Measurements from ENCODE around the gene UPP1. TPM values are rescaled to one million over a fixed set of nuclear protein-coding genes. Genes with fewer than 3 reads are reported as not detected.

UPP1 gene
- total and polyA plus RNA-seq, 10 of the 15 experiments (the other 5 are each of a cell fraction or from before 2014, with no cell fraction given): 0.93 to 7.9 (median 3.8) TPM

- Histone ChIP-seq H3K4me2 (ENCODE audit: control insufficient read depth, insufficient read depth) (no peak overlapping the region), H4K20me1 (ENCODE audit: control insufficient read depth, insufficient read depth) (no peaks in the 10 kb centered on the region), H3K9ac (ENCODE audit: control insufficient read depth, insufficient read depth, low read length) (no peak overlapping the region), H3K4me1 (ENCODE audit: control insufficient read depth, insufficient read depth, low read length) (no peaks in the 10 kb centered on the region), H3K4me3 (no peak overlapping the region), H3K79me2 (ENCODE audit: control insufficient read depth, insufficient read depth, low read length) (no peaks in the 10 kb centered on the region), H3K27ac (ENCODE audit: control insufficient read depth, insufficient read depth) (no peak overlapping the region), H3K27me3 (replicated peaks in 1 of 2; ENCODE audit: control insufficient read depth in 2 of 2, insufficient read depth in 2 of 2, low read length in 1 of 2) (peaks cover 0 to 2% of the 10 kb centered on the region in 2 experiments; a peak in 3 of 4 replicates), H3K9me3 (replicated peaks; ENCODE audit: control insufficient read depth, insufficient read depth, low read length) (no peaks in the 10 kb centered on the region), H2AFZ (ENCODE audit: control insufficient read depth, low read depth, low read length) (no peak overlapping the region), H3K36me3 (ENCODE audit: control insufficient read depth in 2 of 2, insufficient read depth in 2 of 2, low read length in 1 of 2) (no peaks in the 10 kb centered on the region)
- DNase-seq (ENCODE audit: low read depth, low spot score) (no peak), ATAC-seq (no peak), FAIRE-seq (no peak)
- BruUV-seq (replicated peaks): no TSS peak
- in situ Hi-C loops (cut with MboI) (no loop called here), intact Hi-C loops (cut with micrococcal nuclease; ENCODE audit: unreplicated experiment) (no loop called here)
- TF ChIP-seq SMAD5 (IDR thresholded peaks at IDR 0.05; ENCODE audit: low read depth) (no peak), EZH2 (IDR thresholded peaks at IDR 0.05; ENCODE audit: borderline replicate concordance, control insufficient read depth, low read depth, low read length) (no peak), CREM (IDR thresholded peaks at IDR 0.05; ENCODE audit: low read depth) (no peak), ESRRA (IDR thresholded peaks at IDR 0.05; ENCODE audit: low read length) (no peak), NR2F1 (conservative IDR thresholded peaks at IDR 0.05) (no peak), RELA (IDR thresholded peaks at IDR 0.05; ENCODE audit: borderline replicate concordance, partially characterized antibody) (no peak), ASH2L (IDR thresholded peaks at IDR 0.05; ENCODE audit: borderline replicate concordance, low read depth) (no peak), NRF1 (conservative IDR thresholded peaks at IDR 0.05; ENCODE audit: low read depth, low read length) (no peak), ZNF24 (IDR thresholded peaks at IDR 0.05) (no peak), LARP7 (IDR thresholded peaks at IDR 0.05) (no peak), ZBED1 (IDR thresholded peaks at IDR 0.05; ENCODE audit: borderline replicate concordance) (no peak), E2F8 (IDR thresholded peaks at IDR 0.05; ENCODE audit: low read depth, partially characterized antibody) (no peak), NFYA (IDR thresholded peaks at IDR 0.05; ENCODE audit: borderline replicate concordance, low read depth, low read length) (no peak), HCFC1 (IDR thresholded peaks at IDR 0.05; ENCODE audit: low read length) (no peak)
- WGBS (ENCODE audit: insufficient coverage, insufficient replicate concordance, low lambda C conversion rate, missing lambda C conversion rate): 31% methylated on average over 7 of the region's 7 CpGs
- ChIA-PET RAD21 (ENCODE audit: unreplicated experiment) (no interaction called here), POLR2A (no interaction called here), CTCF (no interaction called here), SMC1A (ENCODE audit: uncharacterized antibody, unreplicated experiment) (interaction anchor here (1.1 kb wide), 1 partner anchor 155 kb away, joined by 3 read pairs; no protein-coding TSS in a partner anchor)
These were observed 51.1 kb downstream of the UPP1 start for GRCh38 chr7:48140001-48140681.
